Activated T-helper 2 cell treated with anti-CD3 and anti-CD28 coated beads, Interferon-gamma antibody, Interleukin-2, Interleukin-4, amounts not matched to agents 10 μg/mL and 5 μg/mL and 100 μg/mL, durations not matched to agents 14 hours and 24 hours and 36 hours (primary cell): ENCODE results near the gene ZFAND4. TPM values are rescaled to one million over a fixed set of nuclear protein-coding genes. Genes with fewer than 3 reads are reported as not detected.

Experiments used
- DNase-seq: peaks from one replicate; pipeline ENCODE4 v3.0.0; 2021; ENCODE audit warnings: low spot score
- H3K27ac Mint-ChIP-seq: one replicate; pipeline ENCODE4 v1.8.0; 2021; ENCODE audit warnings: mixed read lengths
- H3K27me3 Mint-ChIP-seq: one replicate; pipeline ENCODE4 v1.8.0; 2021; ENCODE audit warnings: low read depth, mixed read lengths
- H3K36me3 Mint-ChIP-seq: one replicate; pipeline ENCODE4 v1.8.0; 2021; ENCODE audit warnings: low read depth, mixed read lengths
- H3K4me1 Mint-ChIP-seq: one replicate; pipeline ENCODE4 v1.8.0; 2021; ENCODE audit warnings: low read depth, mixed read lengths
- H3K4me3 Mint-ChIP-seq: one replicate; pipeline ENCODE4 v1.8.0; 2021; ENCODE audit warnings: low read depth, mild to moderate bottlenecking, moderate library complexity, mixed read lengths
- H3K9me3 Mint-ChIP-seq: one replicate; pipeline ENCODE4 v1.8.0; 2021; ENCODE audit warnings: mixed read lengths
- intact Hi-C: fragments of 100-400 bp; cut with micrococcal nuclease; formaldehyde crosslinking; loops from one replicate; pipeline ENCODE4 v1.15.1; 2023
- total RNA-seq: library from RNA; stranded (reverse); gene quantifications from 2 replicates; pipeline ENCODE4 v1.2.3, GENCODE V29; 2022

The ZFAND4 gene
- total RNA-seq, 1 donor from 2014 or later: 9.3 TPM

- intact Hi-C loops: loop anchor here (5.0 kb wide), 2 partner anchors 78 to 433 kb away; partner anchors contain the start of gene ZFAND4
- Mint-ChIP-seq H3K4me1 (peaks cover 24% of the 10 kb centered on the region), H3K27me3 (peaks cover 10% of the 10 kb centered on the region), H3K27ac (peak overlapping the region; percentile 62), H3K9me3 (peaks cover 7% of the 10 kb centered on the region), H3K36me3 (peaks cover 14% of the 10 kb centered on the region), H3K4me3 (peak overlapping the region; percentile 85)
- peak; percentile 88 for DNase-seq
Measured at GRCh38 chr10:45594276-45595157, 78.1 kb downstream of the ZFAND4 start.

GRCh38 chr10:45593938-45594275, 78.7 kb downstream of the ZFAND4 start:
- DNase-seq: no peak
- intact Hi-C loops: loop anchor here (5.0 kb wide), 2 partner anchors 78 to 433 kb away; partner anchors contain the start of gene ZFAND4
- Mint-ChIP-seq H3K36me3 (peaks cover 17% of the 10 kb centered on the region), H3K27me3 (peaks cover 5% of the 10 kb centered on the region), H3K27ac (peak overlapping the region; percentile 70), H3K4me3 (peak overlapping the region; percentile 85), H3K4me1 (peaks cover 24% of the 10 kb centered on the region), H3K9me3 (peaks cover 7% of the 10 kb centered on the region)

GRCh38 chr10:45592926-45593325, 79.6 kb downstream of the ZFAND4 start:
- intact Hi-C loops: loop anchor here (5.0 kb wide), 2 partner anchors 79 to 434 kb away; partner anchors contain the start of gene ZFAND4
- Mint-ChIP-seq H3K4me1 (peaks cover 24% of the 10 kb centered on the region), H3K4me3 (peak overlapping the region; percentile 85), H3K36me3 (peaks cover 17% of the 10 kb centered on the region), H3K9me3 (peaks cover 7% of the 10 kb centered on the region), H3K27me3 (peaks cover 5% of the 10 kb centered on the region), H3K27ac (no peak overlapping the region)
- no peak for DNase-seq

GRCh38 chr10:45592432-45592831, 80.1 kb downstream of the ZFAND4 start:
- H3K4me3 Mint-ChIP-seq: peak overlapping the region; percentile 3
- no peak for DNase-seq
- H3K27ac Mint-ChIP-seq: no peak overlapping the region
- H3K27me3 Mint-ChIP-seq: peaks cover 5% of the 10 kb centered on the region
- H3K36me3 Mint-ChIP-seq: peaks cover 17% of the 10 kb centered on the region
- intact Hi-C loops: loop anchor here (5.0 kb wide), 2 partner anchors 80 to 435 kb away; partner anchors contain the start of gene ZFAND4
- H3K9me3 Mint-ChIP-seq: peaks cover 7% of the 10 kb centered on the region
- H3K4me1 Mint-ChIP-seq: peaks cover 24% of the 10 kb centered on the region

GRCh38 chr10:45591280-45591679, 81.3 kb downstream of the ZFAND4 start:
- Mint-ChIP-seq H3K27ac (no peak overlapping the region), H3K4me3 (no peak overlapping the region), H3K27me3 (peaks cover 7% of the 10 kb centered on the region)

GRCh38 chr10:45589868-45590267, 82.7 kb downstream of the ZFAND4 start:
- intact Hi-C loops: loop anchor here (5.0 kb wide), 2 partner anchors 82 to 437 kb away; partner anchors contain the start of gene ZFAND4
- Mint-ChIP-seq H3K27me3 (peaks cover 9% of the 10 kb centered on the region), H3K4me3 (no peak overlapping the region), H3K36me3 (peaks cover 23% of the 10 kb centered on the region), H3K4me1 (peaks cover 20% of the 10 kb centered on the region), H3K27ac (no peak overlapping the region), H3K9me3 (peaks cover 20% of the 10 kb centered on the region)
- no peak for DNase-seq

More at GRCh38 chr10:45591280-45591679, 81.3 kb downstream of the ZFAND4 start:
- peaks cover 21% of the 10 kb centered on the region for H3K36me3 Mint-ChIP-seq
- H3K9me3 Mint-ChIP-seq: peaks cover 13% of the 10 kb centered on the region
- intact Hi-C loops: loop anchor here (5.0 kb wide), 2 partner anchors 81 to 436 kb away; partner anchors contain the start of gene ZFAND4
- no peak for DNase-seq
- H3K4me1 Mint-ChIP-seq: peaks cover 24% of the 10 kb centered on the region

- intact Hi-C loops: no loop called here
- DNase-seq: no peak
- peaks cover 19% of the 10 kb centered on the region for H3K4me1 Mint-ChIP-seq
- H3K27me3 Mint-ChIP-seq: peaks cover 10% of the 10 kb centered on the region
- H3K4me3 Mint-ChIP-seq: no peak overlapping the region
- H3K36me3 Mint-ChIP-seq: peaks cover 23% of the 10 kb centered on the region
- H3K27ac Mint-ChIP-seq: no peak overlapping the region
- peaks cover 23% of the 10 kb centered on the region for H3K9me3 Mint-ChIP-seq
Measured at GRCh38 chr10:45589009-45589408, 83.6 kb downstream of the ZFAND4 start.

- Mint-ChIP-seq H3K4me3 (no peak overlapping the region), H3K9me3 (peaks cover 23% of the 10 kb centered on the region), H3K27me3 (peaks cover 7% of the 10 kb centered on the region), H3K27ac (no peak overlapping the region), H3K36me3 (peaks cover 20% of the 10 kb centered on the region), H3K4me1 (peaks cover 11% of the 10 kb centered on the region)
- no peak for DNase-seq
- intact Hi-C loops: no loop called here
Measured at GRCh38 chr10:45586028-45586824, 86.3 kb downstream of the ZFAND4 start.

GRCh38 chr10:45585131-45585530, 87.4 kb downstream of the ZFAND4 start:
- peaks cover 22% of the 10 kb centered on the region for H3K9me3 Mint-ChIP-seq
- no peak overlapping the region for H3K4me3 Mint-ChIP-seq
- H3K36me3 Mint-ChIP-seq: peaks cover 16% of the 10 kb centered on the region
- H3K27me3 Mint-ChIP-seq: peaks cover 7% of the 10 kb centered on the region
- H3K27ac Mint-ChIP-seq: no peak overlapping the region
- intact Hi-C loops: no loop called here
- peaks cover 19% of the 10 kb centered on the region for H3K4me1 Mint-ChIP-seq
- DNase-seq: no peak

- H3K27ac Mint-ChIP-seq: no peak overlapping the region
- no peak overlapping the region for H3K4me3 Mint-ChIP-seq
Measured at GRCh38 chr10:45582386-45582781, 90.2 kb downstream of the ZFAND4 start.

GRCh38 chr10:45581582-45582385, 90.8 kb downstream of the ZFAND4 start:
- H3K4me1 Mint-ChIP-seq: peaks cover 20% of the 10 kb centered on the region
- DNase-seq: no peak
- peaks cover 5% of the 10 kb centered on the region for H3K27me3 Mint-ChIP-seq
- H3K36me3 Mint-ChIP-seq: peaks cover 3% of the 10 kb centered on the region
- no peak overlapping the region for H3K27ac Mint-ChIP-seq
- intact Hi-C loops: loop anchor here (2.0 kb wide), 1 partner anchor 111 kb away; no protein-coding TSS in a partner anchor
- H3K9me3 Mint-ChIP-seq: peaks cover 13% of the 10 kb centered on the region
- H3K4me3 Mint-ChIP-seq: no peak overlapping the region

More at GRCh38 chr10:45582386-45582781, 90.2 kb downstream of the ZFAND4 start:
- peaks cover 6% of the 10 kb centered on the region for H3K36me3 Mint-ChIP-seq
- H3K9me3 Mint-ChIP-seq: peaks cover 17% of the 10 kb centered on the region
- H3K27me3 Mint-ChIP-seq: peaks cover 7% of the 10 kb centered on the region
- intact Hi-C loops: no loop called here
- peaks cover 20% of the 10 kb centered on the region for H3K4me1 Mint-ChIP-seq
- DNase-seq: no peak

- Mint-ChIP-seq H3K4me1 (peaks cover 20% of the 10 kb centered on the region), H3K4me3 (peak overlapping the region; percentile 82), H3K27ac (peak overlapping the region; percentile 87), H3K36me3 (peaks cover 3% of the 10 kb centered on the region), H3K27me3 (peaks cover 5% of the 10 kb centered on the region), H3K9me3 (peaks cover 9% of the 10 kb centered on the region)
- no peak for DNase-seq
- intact Hi-C loops: loop anchor here (2.0 kb wide), 1 partner anchor 110 kb away; no protein-coding TSS in a partner anchor
Measured at GRCh38 chr10:45581216-45581549, 91.4 kb downstream of the ZFAND4 start.
